Neural crest cell (in vitro differentiated cells): ENCODE data around the gene PPP2CA. TPM values are rescaled to one million over a fixed set of nuclear protein-coding genes. Genes with fewer than 3 reads are reported as not detected.
"Not testable (repeated sequence)": the region's sequence is repeated elsewhere in the genome, so short reads cannot be mapped to it uniquely, and the experiment has no call there.

Experiments used
- DNase-seq: peaks from one replicate; pipeline ENCODE4 v3.0.0; 2021; ENCODE audit warnings: low read depth, mixed read lengths, low spot score
- H3K27ac Mint-ChIP-seq: one replicate; pipeline ENCODE4 v1.8.0; 2021; ENCODE audit warnings: mild to moderate bottlenecking, mixed read lengths; ENCODE audit not compliant: unreplicated experiment
- H3K27me3 Mint-ChIP-seq: 2 replicates; pipeline ENCODE4 v1.8.0; 2021; ENCODE audit warnings: low read depth, mild to moderate bottlenecking, mixed read lengths
- H3K36me3 Mint-ChIP-seq: 2 replicates; pipeline ENCODE4 v1.8.0; 2021; ENCODE audit warnings: low read depth, mild to moderate bottlenecking, mixed read lengths
- H3K4me1 Mint-ChIP-seq: 2 replicates; pipeline ENCODE4 v1.8.0; 2021; ENCODE audit warnings: mixed read lengths
- H3K4me3 Mint-ChIP-seq: one replicate; pipeline ENCODE4 v1.8.0; 2021; ENCODE audit warnings: mild to moderate bottlenecking, mixed read lengths
- H3K9me3 Mint-ChIP-seq: 2 replicates; pipeline ENCODE4 v1.8.0; 2021; ENCODE audit warnings: mixed read lengths
- CTCF ChIP-seq: fragments of 200-600 bp; sonication (generic); conservative IDR thresholded peaks from 2 replicates; pipeline ENCODE4 v1.5.0; 2021; ENCODE audit warnings: antibody characterized with exemption, mild to moderate bottlenecking
- total RNA-seq: library from RNA; stranded (reverse); gene quantifications from 2 replicates; pipeline ENCODE4 v1.2.1, GENCODE V29; 2021

PPP2CA gene
- total RNA-seq, 1 donor from 2014 or later: 212 TPM

GRCh38 chr5:134215757-134216156 lies 10.1 kb downstream of the PPP2CA start:
- Mint-ChIP-seq H3K27ac (peak overlapping the region; percentile 27), H3K4me3 (no peak overlapping the region), H3K9me3 (peaks cover 8% of the 10 kb centered on the region), H3K36me3 (peaks cover 27% of the 10 kb centered on the region), H3K4me1 (peaks cover 31% of the 10 kb centered on the region), H3K27me3 (no peaks in the 10 kb centered on the region)
- no peak for TF ChIP-seq CTCF
- DNase-seq: no peak

- H3K27ac Mint-ChIP-seq, H3K4me3 Mint-ChIP-seq, H3K27me3 Mint-ChIP-seq, H3K9me3 Mint-ChIP-seq, DNase-seq: not testable (repeated sequence)
- Mint-ChIP-seq H3K4me1 (peaks cover 12% of the 10 kb centered on the region), H3K36me3 (peaks cover 19% of the 10 kb centered on the region)
These were observed 14.4 kb downstream of the PPP2CA start for GRCh38 chr5:134211263-134212031.

GRCh38 chr5:134209477-134210245 lies 16.2 kb downstream of the PPP2CA start:
- H3K27ac Mint-ChIP-seq: no peak overlapping the region
- no peak for DNase-seq
- H3K9me3 Mint-ChIP-seq: peaks cover 8% of the 10 kb centered on the region

GRCh38 chr5:134207696-134208095 lies 18.2 kb downstream of the PPP2CA start:
- peaks cover 18% of the 10 kb centered on the region for H3K4me1 Mint-ChIP-seq
- H3K27me3 Mint-ChIP-seq: no peaks in the 10 kb centered on the region
- no peak for TF ChIP-seq CTCF
- H3K36me3 Mint-ChIP-seq: peaks cover 13% of the 10 kb centered on the region
- no peak overlapping the region for H3K4me3 Mint-ChIP-seq
- no peak for DNase-seq
- peaks cover 4% of the 10 kb centered on the region for H3K9me3 Mint-ChIP-seq
- H3K27ac Mint-ChIP-seq: no peak overlapping the region

More at GRCh38 chr5:134209477-134210245, 16.2 kb downstream of the PPP2CA start:
- Mint-ChIP-seq H3K4me1 (peaks cover 18% of the 10 kb centered on the region), H3K4me3 (no peak overlapping the region), H3K36me3 (peaks cover 17% of the 10 kb centered on the region), H3K27me3 (no peaks in the 10 kb centered on the region)
- no peak for TF ChIP-seq CTCF

- H3K27me3 Mint-ChIP-seq: no peaks in the 10 kb centered on the region
- peaks cover 15% of the 10 kb centered on the region for H3K36me3 Mint-ChIP-seq
- peaks cover 12% of the 10 kb centered on the region for H3K4me1 Mint-ChIP-seq
- TF ChIP-seq CTCF: no peak
- DNase-seq: no peak
- no peaks in the 10 kb centered on the region for H3K9me3 Mint-ChIP-seq
- no peak overlapping the region for H3K27ac Mint-ChIP-seq
- no peak overlapping the region for H3K4me3 Mint-ChIP-seq
These were observed 19.2 kb downstream of the PPP2CA start for GRCh38 chr5:134206627-134207160.
